Mesendoderm (in vitro differentiated cells): ENCODE data around the gene ANO2.
A peak's percentile ranks its signal among the peaks of the same experiment; 100 is the strongest.

Source experiments
- DNase-seq: peaks from one replicate; pipeline ENCODE4 v3.0.0; 2013
- H2AK5ac ChIP-seq: 2 replicates; pipeline ENCODE4 v1.6.1; 2013; ENCODE audit warnings: low read length, inconsistent platforms
- H2BK120ac ChIP-seq: 2 replicates; pipeline ENCODE4 v1.6.1; 2013; ENCODE audit warnings: low read depth, mild to moderate bottlenecking, low read length, moderate library complexity, mixed read lengths
- H2BK15ac ChIP-seq: replicated peaks from 2 replicates; pipeline ENCODE4 v1.6.1; 2013; ENCODE audit warnings: low read depth, mild to moderate bottlenecking, moderate library complexity
- H2BK5ac ChIP-seq: 2 replicates; pipeline ENCODE4 v1.6.1; 2013; ENCODE audit warnings: low read length, inconsistent platforms
- H3K18ac ChIP-seq: 2 replicates; pipeline ENCODE4 v1.6.1; 2013; ENCODE audit warnings: mild to moderate bottlenecking, low read length, mixed read lengths
- H3K23ac ChIP-seq: one replicate; pipeline ENCODE4 v1.6.1; 2013; ENCODE audit warnings: low read length
- H3K27ac ChIP-seq: 2 replicates; pipeline ENCODE4 v1.5.1; 2013; ENCODE audit warnings: low read depth, mild to moderate bottlenecking, inconsistent platforms, low read length, moderate library complexity
- H3K27me3 ChIP-seq: 2 replicates; pipeline ENCODE4 v1.6.1; 2013; ENCODE audit warnings: low read length, control low read depth, mild to moderate bottlenecking, inconsistent platforms; ENCODE audit not compliant: insufficient read depth, poor library complexity
- H3K36me3 ChIP-seq: 2 replicates; pipeline ENCODE4 v1.6.1; 2013; ENCODE audit warnings: low read length, inconsistent platforms; ENCODE audit not compliant: control insufficient read depth, insufficient read depth
- H3K4ac ChIP-seq: one replicate; pipeline ENCODE4 v1.6.1; 2013; ENCODE audit warnings: low read depth, mild to moderate bottlenecking, low read length, moderate library complexity
- H3K4me1 ChIP-seq: 2 replicates; pipeline ENCODE4 v1.6.1; 2013; ENCODE audit warnings: low read depth, low read length, inconsistent platforms; ENCODE audit not compliant: control insufficient read depth
- H3K4me2 ChIP-seq: 2 replicates; pipeline ENCODE4 v1.6.1; 2013; ENCODE audit warnings: low read length
- H3K4me3 ChIP-seq: 2 replicates; pipeline ENCODE4 v1.5.1; 2013; ENCODE audit warnings: mild to moderate bottlenecking, low read length
- H3K56ac ChIP-seq: one replicate; pipeline ENCODE4 v1.6.1; 2013; ENCODE audit warnings: low read length
- H3K79me1 ChIP-seq: 2 replicates; pipeline ENCODE4 v1.6.1; 2013; ENCODE audit warnings: low read length, inconsistent platforms
- H3K79me2 ChIP-seq: 2 replicates; pipeline ENCODE4 v1.6.1; 2013; ENCODE audit warnings: mild to moderate bottlenecking, low read length; ENCODE audit not compliant: control insufficient read depth, insufficient read depth
- H3K9ac ChIP-seq: 2 replicates; pipeline ENCODE4 v1.6.1; 2013; ENCODE audit warnings: low read length, inconsistent platforms
- H4K5ac ChIP-seq: one replicate; pipeline ENCODE4 v1.6.1; 2013; ENCODE audit warnings: low read length
- H4K8ac ChIP-seq: one replicate; pipeline ENCODE4 v1.6.1; 2013; ENCODE audit warnings: low read depth, mild to moderate bottlenecking, control low read depth, low read length, moderate library complexity
- WGBS: extraction: QIAGEN DNeasy Blood & Tissue Kit; methylation state at CpG from one replicate; pipeline ENCODE4 v1.1.7; 2013; ENCODE audit warnings: low lambda C conversion rate, missing lambda C conversion rate; ENCODE audit not compliant: insufficient coverage; ENCODE audit errors: extremely low coverage; 5-methylcytosine and 5-hydroxymethylcytosine counted together

Gene ANO2

DNA sequence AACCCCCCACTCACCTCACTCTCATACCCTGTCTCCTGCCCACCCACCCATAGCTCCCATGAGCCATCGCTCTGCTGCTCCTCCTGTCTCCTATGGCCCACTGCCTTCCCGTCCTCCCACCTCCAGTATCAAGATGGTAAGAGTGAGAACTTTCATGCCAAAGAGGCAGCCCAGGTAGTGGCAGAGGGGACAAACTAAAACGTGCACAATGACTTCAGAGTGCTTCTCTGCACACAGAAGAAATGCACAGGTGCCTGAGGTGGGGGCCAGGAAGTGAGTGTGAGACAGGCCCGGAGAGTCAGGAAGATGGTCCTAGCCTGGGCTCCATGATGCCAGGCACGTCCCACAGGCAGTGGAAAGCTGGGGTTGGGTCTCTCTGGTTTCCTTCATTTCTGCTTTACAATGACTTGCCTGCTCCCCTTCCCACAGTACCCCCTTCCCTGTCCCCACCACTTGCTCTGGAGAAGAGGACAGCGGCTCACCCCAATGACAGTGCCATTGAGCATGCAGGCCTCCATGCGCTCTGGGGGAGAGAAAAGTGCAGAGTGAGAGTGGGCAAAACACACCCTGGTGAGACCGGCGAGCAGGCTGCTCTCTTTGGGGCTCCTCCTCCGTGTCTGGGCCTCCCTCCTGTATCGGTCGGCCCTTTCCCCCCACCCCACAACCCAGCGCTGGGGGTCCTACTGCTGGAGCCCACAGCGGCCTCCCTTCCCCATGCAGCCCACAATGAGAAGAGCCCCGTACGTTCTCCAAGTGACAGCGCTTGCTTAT is 22.8 kb upstream of the ANO2 start:
- Histone ChIP-seq H4K5ac (no peak overlapping the region), H2BK5ac (no peak overlapping the region), H2AK5ac (no peak overlapping the region), H3K36me3 (no peaks in the 10 kb centered on the region), H2BK120ac (no peak overlapping the region), H3K56ac (no peak overlapping the region), H3K23ac (no peak overlapping the region), H3K4ac (no peak overlapping the region), H3K79me1 (no peaks in the 10 kb centered on the region), H3K79me2 (no peaks in the 10 kb centered on the region), H2BK15ac (no peak overlapping the region), H3K27me3 (no peaks in the 10 kb centered on the region), H3K9ac (no peak overlapping the region), H3K18ac (no peak overlapping the region), H3K4me2 (no peak overlapping the region), H3K4me1 (peaks cover 13% of the 10 kb centered on the region), H3K27ac (no peak overlapping the region), H4K8ac (no peak overlapping the region), H3K4me3 (no peak overlapping the region)
- no CpG with 5 or more reads among the region's 17 CpGs for WGBS
- DNase-seq = no peak

DNA sequence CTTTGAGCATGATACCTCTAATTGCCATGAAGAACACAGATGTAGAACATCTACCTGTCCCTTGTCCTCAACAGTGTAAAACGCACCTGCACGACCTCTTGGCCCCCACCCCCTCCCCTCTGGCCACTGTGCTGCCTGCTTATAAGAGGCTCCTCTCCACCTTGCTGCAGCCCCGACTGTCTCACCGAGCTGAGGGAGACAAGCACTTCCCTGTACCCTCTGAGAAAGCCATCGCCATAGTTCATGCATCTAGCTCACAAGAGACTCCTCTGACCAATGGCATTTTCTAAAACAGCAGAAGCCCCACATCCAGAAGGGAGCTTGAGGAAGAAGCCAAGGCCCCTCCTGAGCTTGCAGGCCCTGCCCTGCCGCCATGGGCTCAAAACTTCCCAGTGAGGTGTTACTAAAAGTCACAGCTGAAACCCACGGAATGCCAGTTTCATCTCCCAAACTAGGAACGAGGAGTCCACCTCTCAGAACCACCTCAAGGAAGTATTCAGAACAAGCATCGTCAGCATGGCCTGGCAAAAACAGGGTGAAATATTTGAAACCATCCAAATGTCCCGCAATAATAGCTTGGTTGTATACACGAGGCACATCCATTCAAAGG is 21.5 kb upstream of the ANO2 start:
- Histone ChIP-seq H3K36me3 (no peaks in the 10 kb centered on the region), H2BK15ac (no peak overlapping the region), H2BK5ac (no peak overlapping the region), H4K5ac (no peak overlapping the region), H3K79me1 (no peaks in the 10 kb centered on the region), H2AK5ac (no peak overlapping the region), H4K8ac (no peak overlapping the region), H3K23ac (no peak overlapping the region), H3K9ac (no peak overlapping the region), H3K27me3 (no peaks in the 10 kb centered on the region), H3K27ac (no peak overlapping the region), H3K18ac (no peak overlapping the region), H2BK120ac (no peak overlapping the region), H3K56ac (no peak overlapping the region), H3K4me3 (no peak overlapping the region), H3K4me1 (peaks cover 13% of the 10 kb centered on the region), H3K4ac (no peak overlapping the region), H3K4me2 (no peak overlapping the region), H3K79me2 (no peaks in the 10 kb centered on the region)
- whole genome bisulfite sequencing = no CpG with 5 or more reads among the region's 11 CpGs
- no peak for DNase-seq

DNA sequence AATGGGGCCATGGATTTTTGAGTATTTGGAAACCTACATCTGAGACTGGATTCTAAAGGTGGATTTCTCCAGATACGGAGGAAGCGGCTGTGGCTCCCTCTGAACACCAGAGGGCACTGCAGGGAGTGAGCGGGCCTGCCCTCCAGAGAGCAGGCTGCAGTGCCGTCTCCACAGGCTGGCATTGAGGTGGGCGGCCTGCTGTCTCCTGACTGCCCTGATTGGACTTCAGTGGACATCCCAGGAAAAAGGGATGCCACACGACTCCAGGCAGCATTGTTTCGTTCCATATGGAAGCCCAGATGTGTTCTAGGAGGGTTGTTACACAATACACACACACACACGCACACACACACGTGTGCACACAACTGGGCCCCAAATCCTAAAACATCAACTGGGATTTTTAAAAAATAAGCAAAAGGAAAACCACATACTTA is 20.9 kb upstream of the ANO2 start:
- Histone ChIP-seq H2AK5ac (no peak overlapping the region), H3K79me2 (no peaks in the 10 kb centered on the region), H3K56ac (peak overlapping the region; percentile 47), H3K4me2 (no peak overlapping the region), H3K79me1 (no peaks in the 10 kb centered on the region), H2BK15ac (no peak overlapping the region), H3K23ac (no peak overlapping the region), H2BK5ac (no peak overlapping the region), H3K18ac (no peak overlapping the region), H3K4me3 (no peak overlapping the region), H3K27me3 (no peaks in the 10 kb centered on the region), H4K8ac (no peak overlapping the region), H3K4ac (no peak overlapping the region), H3K27ac (no peak overlapping the region), H3K9ac (no peak overlapping the region), H4K5ac (no peak overlapping the region), H2BK120ac (no peak overlapping the region), H3K4me1 (peaks cover 13% of the 10 kb centered on the region), H3K36me3 (no peaks in the 10 kb centered on the region)
- no CpG with 5 or more reads among the region's 9 CpGs for WGBS
- peak; percentile 69 for DNase-seq

DNA sequence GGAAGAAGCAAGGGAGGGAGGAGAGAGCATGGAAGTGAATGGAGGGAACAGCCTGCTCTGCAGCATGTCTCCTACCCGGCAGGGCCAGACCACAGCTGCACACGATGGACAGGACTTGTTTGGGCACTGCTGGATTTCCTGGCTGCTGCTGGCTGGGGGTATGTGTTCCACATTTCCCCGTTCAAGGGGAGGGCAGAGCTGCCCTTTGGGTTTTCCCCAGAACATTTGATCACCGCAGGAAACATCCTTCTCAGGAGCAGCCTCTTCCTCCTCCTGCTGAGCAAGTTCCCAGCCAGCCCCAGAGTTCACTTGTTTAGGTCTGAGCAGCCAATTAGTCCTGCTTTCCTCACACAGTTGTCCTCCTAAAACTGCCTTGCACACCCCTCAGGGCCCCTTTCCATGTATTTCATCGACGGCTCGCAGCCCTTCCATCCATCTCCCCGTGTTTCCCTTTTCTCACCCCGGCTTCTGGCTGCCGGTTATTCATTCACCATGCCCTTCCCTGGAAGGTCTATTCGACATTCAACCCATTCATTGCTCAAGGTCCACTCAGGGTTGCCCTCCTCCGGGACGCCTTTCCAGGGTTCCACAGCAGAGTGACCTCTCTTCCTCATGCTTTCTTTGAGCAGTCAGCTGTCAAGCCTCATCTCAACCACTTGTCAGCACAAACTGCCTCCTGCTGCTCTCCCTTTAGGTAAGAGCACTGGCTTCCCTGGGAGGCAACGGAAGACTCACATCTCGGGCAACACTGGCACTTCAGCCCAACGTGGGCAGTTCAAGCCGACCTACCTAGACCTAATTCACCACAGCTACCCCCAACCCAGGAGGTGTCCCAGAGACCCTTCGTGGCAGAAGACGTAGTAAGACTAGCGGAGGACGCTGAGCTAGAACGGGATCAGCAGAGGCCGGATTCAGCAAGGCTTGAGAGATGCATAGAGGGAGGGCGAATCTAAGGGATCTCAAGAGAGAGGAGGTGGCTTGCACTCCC is 20.1 kb upstream of the ANO2 start:
- no peak overlapping the region for H3K4me2 ChIP-seq
- no peak overlapping the region for H3K18ac ChIP-seq
- H3K27me3 ChIP-seq = no peaks in the 10 kb centered on the region
- H3K4me3 ChIP-seq = no peak overlapping the region
- H3K23ac ChIP-seq = no peak overlapping the region
- no peak overlapping the region for H2BK15ac ChIP-seq
- no peaks in the 10 kb centered on the region for H3K79me2 ChIP-seq
- no CpG with 5 or more reads among the region's 24 CpGs for WGBS
- H2AK5ac ChIP-seq = no peak overlapping the region
- no peak overlapping the region for H2BK120ac ChIP-seq
- peak; percentile 32 for DNase-seq
- H3K79me1 ChIP-seq = no peaks in the 10 kb centered on the region
- H3K56ac ChIP-seq = peak overlapping the region; percentile 78
- peak overlapping the region; percentile 38 for H3K9ac ChIP-seq
- peak overlapping the region; percentile 59 for H2BK5ac ChIP-seq
- no peak overlapping the region for H3K27ac ChIP-seq
- no peak overlapping the region for H4K8ac ChIP-seq
- H3K4ac ChIP-seq = no peak overlapping the region
- no peaks in the 10 kb centered on the region for H3K36me3 ChIP-seq
- H3K4me1 ChIP-seq = peaks cover 13% of the 10 kb centered on the region
- H4K5ac ChIP-seq = no peak overlapping the region

DNA sequence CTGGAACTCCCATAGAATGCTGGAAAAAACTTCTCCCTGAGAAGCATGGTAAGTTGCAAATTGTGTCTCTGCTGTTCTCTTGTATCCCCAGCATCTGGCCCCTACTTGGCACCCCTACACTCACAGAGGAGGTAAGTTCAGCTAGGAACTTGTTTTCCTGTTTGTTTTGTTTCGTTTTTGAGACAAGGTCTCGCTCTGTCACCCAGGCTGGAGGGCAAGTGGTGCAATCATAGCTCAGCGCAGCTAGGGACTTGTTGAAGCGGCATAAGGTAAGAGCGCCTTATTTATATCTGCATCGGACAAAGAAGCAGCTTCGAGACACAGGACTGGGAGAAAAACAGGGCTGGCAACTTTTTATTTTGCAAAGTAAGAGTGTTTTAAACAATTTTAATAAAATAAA is 18.5 kb upstream of the ANO2 start:
- Histone ChIP-seq H3K36me3 (no peaks in the 10 kb centered on the region), H2AK5ac (no peak overlapping the region), H3K4ac (no peak overlapping the region), H3K9ac (no peak overlapping the region), H3K27ac (no peak overlapping the region), H3K56ac (no peak overlapping the region), H3K18ac (no peak overlapping the region), H4K5ac (no peak overlapping the region), H3K4me1 (peaks cover 13% of the 10 kb centered on the region), H3K79me1 (no peaks in the 10 kb centered on the region), H3K4me3 (no peak overlapping the region), H2BK120ac (no peak overlapping the region), H3K79me2 (no peaks in the 10 kb centered on the region), H3K27me3 (no peaks in the 10 kb centered on the region), H2BK5ac (no peak overlapping the region), H3K23ac (no peak overlapping the region), H3K4me2 (no peak overlapping the region), H2BK15ac (no peak overlapping the region), H4K8ac (no peak overlapping the region)
- WGBS = no CpG with 5 or more reads among the region's 7 CpGs
- no peak for DNase-seq
